Right ventricle myocardium superior (tissue), 1 donor: ENCODE results near the gene MTIF3. TPM values are rescaled to one million over a fixed set of nuclear protein-coding genes. Genes with fewer than 3 reads are reported as not detected.

Experiments used
- ATAC-seq: fragments of 200-7000 bp; cut with Tn5 transposase; one replicate; pipeline ENCODE4 v1.9.1; 2020; ENCODE audit warnings: mild to moderate bottlenecking; ENCODE audit not compliant: poor library complexity
- DNase-seq: peaks from one replicate; pipeline ENCODE4 v3.0.0-alpha.2; 2020
- intact Hi-C: fragments of 100-400 bp; cut with DNase I; formaldehyde crosslinking; loops from one replicate; pipeline ENCODE4 v1.11.2; 2022
- long read RNA-seq: library from polyadenylated mRNA; unstranded; transcript quantifications from one replicate; pipeline ENCODE4 v2.0.0, GENCODE V29; 2021
- total RNA-seq: library from RNA; stranded (reverse); fragmentation: NEBNext Ultra II Directional; extraction: Animal tissue kit (Norgen Biotek cat#: 25700); gene quantifications from one replicate; pipeline ENCODE4 v1.2.1, GENCODE V29; 2021
- donor health status: DM: no; HTN: yes; CAD: no; lungs with severe emphysema.

The MTIF3 gene
- total RNA-seq = 189 TPM
- long read RNA-seq, transcript MTIF3-202 (5 exons, 1,005 nt) = major isoform, 79 of 169 reads
- long read RNA-seq, partial matches to known transcripts = 8 of 169 reads
- long read RNA-seq, other reads (novel, unspliced or antisense) = 79 of 169 reads

- intact Hi-C loops = loop anchor here (10.0 kb wide), 1 partner anchor 185 kb away; no protein-coding TSS in a partner anchor
- DNase-seq (peak; percentile 97), ATAC-seq (peak; percentile 92)
Measured at GRCh38 chr13:27449936-27450828, at the start of gene MTIF3. TSS of gene MTIF3 (minus strand) at chr13:27450564. CDS start at chr13:27440448, 10,116 bp downstream.

- intact Hi-C loops = no loop called here
- ATAC-seq (no peak), DNase-seq (no peak)
Measured at GRCh38 chr13:27497563-27498230, 47.3 kb upstream of the MTIF3 start.

- ATAC-seq = no peak
- no peak for DNase-seq
- intact Hi-C loops = no loop called here
Measured at GRCh38 chr13:27496536-27497273, 46.3 kb upstream of the MTIF3 start.

- no peak for ATAC-seq
- intact Hi-C loops = no loop called here
Measured at GRCh38 chr13:27496006-27496405, 45.6 kb upstream of the MTIF3 start.

GRCh38 chr13:27495551-27495950, 45.2 kb upstream of the MTIF3 start:
- ATAC-seq = no peak

More at GRCh38 chr13:27496006-27496405, 45.6 kb upstream of the MTIF3 start:
- no peak for DNase-seq

GRCh38 chr13:27493981-27494380, 43.6 kb upstream of the MTIF3 start:
- DNase-seq (no peak), ATAC-seq (no peak)
- intact Hi-C loops = no loop called here

More at GRCh38 chr13:27495551-27495950, 45.2 kb upstream of the MTIF3 start:
- DNase-seq = no peak
- intact Hi-C loops = no loop called here

- DNase-seq = no peak
- intact Hi-C loops = no loop called here
- no peak for ATAC-seq
Measured at GRCh38 chr13:27489456-27489855, 39.1 kb upstream of the MTIF3 start.

- no peak for ATAC-seq
- DNase-seq = no peak
- intact Hi-C loops = no loop called here
Measured at GRCh38 chr13:27487776-27488175, 37.4 kb upstream of the MTIF3 start.

GRCh38 chr13:27483421-27483820, 33.1 kb upstream of the MTIF3 start:
- ATAC-seq = no peak
- no peak for DNase-seq
- intact Hi-C loops = no loop called here

- DNase-seq (no peak), ATAC-seq (no peak)
- intact Hi-C loops = no loop called here
Measured at GRCh38 chr13:27482983-27483382, 32.6 kb upstream of the MTIF3 start.

- DNase-seq (peak; percentile 61), ATAC-seq (no peak)
- intact Hi-C loops = no loop called here
Measured at GRCh38 chr13:27481766-27482165, 31.4 kb upstream of the MTIF3 start.

- no peak for ATAC-seq
- DNase-seq = no peak
- intact Hi-C loops = no loop called here
Measured at GRCh38 chr13:27476943-27477703, 26.8 kb upstream of the MTIF3 start.

- ATAC-seq (no peak), DNase-seq (no peak)
- intact Hi-C loops = no loop called here
Measured at GRCh38 chr13:27474751-27475268, 24.4 kb upstream of the MTIF3 start.

GRCh38 chr13:27472941-27473340, 22.6 kb upstream of the MTIF3 start:
- ATAC-seq (no peak), DNase-seq (no peak)
- intact Hi-C loops = no loop called here

- no peak for ATAC-seq
- no peak for DNase-seq
- intact Hi-C loops = no loop called here
Measured at GRCh38 chr13:27472441-27472840, 22.1 kb upstream of the MTIF3 start.

GRCh38 chr13:27470075-27470820, 19.9 kb upstream of the MTIF3 start:
- intact Hi-C loops = no loop called here
- no peak for DNase-seq
- ATAC-seq = no peak

GRCh38 chr13:27466513-27466912, 16.1 kb upstream of the MTIF3 start:
- ATAC-seq = peak; percentile 57
- intact Hi-C loops = no loop called here
- no peak for DNase-seq
